Thyroid gland (tissue), 4 donors: ENCODE results near the gene GSTT2B. TPM values are rescaled to one million over a fixed set of nuclear protein-coding genes. Genes with fewer than 3 reads are reported as not detected.
A peak's percentile ranks its signal among the peaks of the same experiment; 100 is the strongest.

Experiments used
- DNase-seq, 2 donors: peaks; one replicate each; pipeline ENCODE4 v3.0.0-alpha.2; 2019
- H3K27ac ChIP-seq, 3 donors: fragments of 200-600 bp; sonication (generic); 1 replicate in 2 of 3; 2 replicates in 1 of 3; pipeline ENCODE4 v1.5.1; 2016 to 2019; ENCODE audit warnings: mild to moderate bottlenecking in 1 of 3, moderate library complexity in 1 of 3
- H3K27me3 ChIP-seq: fragments of 200-600 bp; sonication (generic); one replicate; pipeline ENCODE4 v1.5.1; 2019
- H3K36me3 ChIP-seq, 2 donors: fragments of 200-600 bp; sonication (generic); one replicate each; pipeline ENCODE4 v1.5.1; 2016 to 2019
- H3K4me1 ChIP-seq, 2 donors: fragments of 200-600 bp; sonication (generic); one replicate each; pipeline ENCODE4 v1.5.1; 2017 to 2019
- H3K4me3 ChIP-seq, 3 donors: fragments of 200-600 bp; sonication (generic); replicated peaks in 1 of 3; 1 replicate in 2 of 3; 2 replicates in 1 of 3; pipeline ENCODE4 v1.5.1; 2016; ENCODE audit warnings: mild to moderate bottlenecking in 1 of 3
- H3K9me3 ChIP-seq: fragments of 200-600 bp; sonication (generic); one replicate; pipeline ENCODE4 v1.5.1; 2017
- POLR2A ChIP-seq, 2 donors: fragments of 450-650 bp; IDR thresholded peaks; one replicate each; pipeline ENCODE4 v1.6.1; 2017; ENCODE audit warnings: antibody characterized with exemption in 2 of 2, mild to moderate bottlenecking in 2 of 2, moderate library complexity in 1 of 2
- WGBS, 2 donors: methylation state at CpG; one replicate each; pipeline ENCODE4 v1.1.5; 2017; 5-methylcytosine and 5-hydroxymethylcytosine counted together
- intact Hi-C: fragments of 100-400 bp; cut with DNase I; formaldehyde crosslinking; loops from one replicate; pipeline ENCODE4 v1.15.1; 2023
- total RNA-seq, 4 donors: library from RNA; depleted of rRNA; stranded (reverse); fragments of >200 nt; gene quantifications; one replicate each; pipeline ENCODE4 v1.2.3, GENCODE V29; 2016
- TF ChIP-seq, protein P1 (sequence below), 6 experiments: fragments of 200-600 bp in 3 of 6; fragments of 450-650 bp in 3 of 6; sonication (generic) in 3 of 6; IDR thresholded peaks; one replicate each; pipeline ENCODE4 v1.5.1; 2016 to 2019; ENCODE audit warnings: antibody characterized with exemption in 6 of 6, mild to moderate bottlenecking in 2 of 6, inconsistent platforms in 1 of 6, moderate library complexity in 1 of 6

The GSTT2B gene
- total RNA-seq, 4 donors from 2014 or later: 0.93 to 13.8 (median 6.2) TPM

DNA sequence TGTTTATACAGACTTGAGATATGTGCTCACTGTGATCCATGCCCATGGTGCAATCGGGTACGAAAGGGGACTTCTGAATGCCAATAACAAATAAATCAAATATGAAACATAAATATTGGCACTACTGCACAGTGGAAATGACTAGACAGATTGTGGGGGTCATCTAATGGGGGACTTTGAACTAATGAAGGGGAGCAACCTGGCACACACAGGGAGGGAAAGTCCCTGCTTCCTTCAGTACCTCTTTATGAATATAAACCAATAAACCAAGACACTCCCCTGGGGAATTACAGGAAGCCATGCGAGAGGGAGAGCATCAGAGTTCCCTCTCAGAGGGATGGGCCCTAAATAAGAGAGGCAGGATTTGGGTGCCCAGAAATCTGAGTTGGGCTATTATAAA lies 45.7 kb downstream of the GSTT2B start:
- TF ChIP-seq, protein P1, sequence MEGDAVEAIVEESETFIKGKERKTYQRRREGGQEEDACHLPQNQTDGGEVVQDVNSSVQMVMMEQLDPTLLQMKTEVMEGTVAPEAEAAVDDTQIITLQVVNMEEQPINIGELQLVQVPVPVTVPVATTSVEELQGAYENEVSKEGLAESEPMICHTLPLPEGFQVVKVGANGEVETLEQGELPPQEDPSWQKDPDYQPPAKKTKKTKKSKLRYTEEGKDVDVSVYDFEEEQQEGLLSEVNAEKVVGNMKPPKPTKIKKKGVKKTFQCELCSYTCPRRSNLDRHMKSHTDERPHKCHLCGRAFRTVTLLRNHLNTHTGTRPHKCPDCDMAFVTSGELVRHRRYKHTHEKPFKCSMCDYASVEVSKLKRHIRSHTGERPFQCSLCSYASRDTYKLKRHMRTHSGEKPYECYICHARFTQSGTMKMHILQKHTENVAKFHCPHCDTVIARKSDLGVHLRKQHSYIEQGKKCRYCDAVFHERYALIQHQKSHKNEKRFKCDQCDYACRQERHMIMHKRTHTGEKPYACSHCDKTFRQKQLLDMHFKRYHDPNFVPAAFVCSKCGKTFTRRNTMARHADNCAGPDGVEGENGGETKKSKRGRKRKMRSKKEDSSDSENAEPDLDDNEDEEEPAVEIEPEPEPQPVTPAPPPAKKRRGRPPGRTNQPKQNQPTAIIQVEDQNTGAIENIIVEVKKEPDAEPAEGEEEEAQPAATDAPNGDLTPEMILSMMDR (IDR thresholded peaks at IDR 0.05): no peak
- no peak for TF ChIP-seq POLR2A (IDR thresholded peaks at IDR 0.05)
- H3K9me3 ChIP-seq: no peaks in the 10 kb centered on the region
- no peak overlapping the region for H3K4me3 ChIP-seq
- H3K4me1 ChIP-seq: peaks cover 0 to 9% of the 10 kb centered on the region in 2 donors
- DNase-seq: no peak
- no peak overlapping the region for H3K27ac ChIP-seq
- intact Hi-C loops: no loop called here
- 83 to 85% methylated on average over 3 of the region's 3 CpGs for WGBS, 2 donors
- no peaks in the 10 kb centered on the region for H3K36me3 ChIP-seq
- no peaks in the 10 kb centered on the region for H3K27me3 ChIP-seq

DNA sequence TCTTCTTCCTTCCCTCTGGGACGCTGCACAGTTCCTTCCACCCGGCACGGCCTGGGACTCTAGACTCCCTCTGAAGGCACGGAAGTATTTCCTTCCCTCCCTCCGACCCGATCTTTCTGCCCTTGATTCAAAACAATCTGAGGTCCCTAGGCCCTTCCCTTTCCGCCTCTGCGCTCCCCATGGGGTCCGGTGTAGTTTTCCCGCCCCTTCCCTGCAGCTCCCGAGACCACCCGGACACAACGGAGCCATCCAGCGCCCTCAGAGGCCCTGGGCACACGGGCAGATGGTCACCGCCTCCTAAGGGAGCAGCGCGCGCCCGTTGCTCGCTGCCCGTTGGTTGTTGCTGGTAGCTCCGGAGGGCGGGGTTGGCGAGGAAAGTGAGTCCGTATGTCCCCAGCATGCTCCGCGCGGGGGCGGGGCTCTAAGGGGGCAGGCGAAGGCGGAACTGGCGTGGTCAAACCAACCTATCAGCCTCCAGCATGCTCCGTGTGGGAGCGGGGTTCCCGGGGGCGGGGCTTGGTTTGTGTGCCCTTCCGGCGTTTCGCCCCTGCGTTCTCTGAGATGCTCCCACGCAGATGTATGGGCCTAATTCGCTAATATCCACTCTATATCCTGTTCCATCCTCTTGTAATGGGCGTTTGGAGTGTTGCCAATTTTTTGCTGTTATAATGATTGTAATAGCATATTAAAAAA lies 47.2 kb downstream of the GSTT2B start:
- Histone ChIP-seq H3K9me3 (no peaks in the 10 kb centered on the region), H3K4me3 (peak overlapping the region; percentile 20 to 53 (median 48)), H3K4me1 (peaks cover 0 to 19% of the 10 kb centered on the region in 2 donors), H3K27me3 (no peaks in the 10 kb centered on the region), H3K27ac (peak overlapping the region; percentile 38 to 79 (median 74)), H3K36me3 (no peaks in the 10 kb centered on the region)
- TF ChIP-seq, protein P1 (IDR thresholded peaks at IDR 0.05): no peak
- TF ChIP-seq POLR2A (IDR thresholded peaks at IDR 0.05): peak; percentile 25 to 90
- WGBS, 2 donors: 0% methylated on average over 29 to 37 of the region's 44 CpGs
- intact Hi-C loops: no loop called here
- peak; percentile 100 for DNase-seq

DNA sequence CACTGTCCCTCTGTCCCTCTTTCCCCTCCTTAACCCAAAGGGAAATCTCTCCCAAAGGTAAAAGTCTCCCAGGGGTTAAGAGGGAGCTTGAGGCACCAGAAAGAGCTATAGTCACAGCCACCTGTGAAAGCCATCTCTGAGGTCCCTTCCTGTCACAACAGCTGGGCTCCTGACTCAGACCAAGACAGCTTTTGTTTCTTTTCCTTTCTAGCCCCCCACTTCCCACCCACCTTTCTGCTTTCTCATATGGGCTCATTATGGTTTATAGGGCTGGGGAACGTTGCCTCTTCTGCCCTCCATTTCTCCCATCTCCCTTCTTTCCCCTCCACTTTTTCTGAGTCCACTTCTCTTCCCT lies 47.7 kb downstream of the GSTT2B start:
- peak overlapping the region; percentile 38 to 79 (median 74) for H3K27ac ChIP-seq
- H3K9me3 ChIP-seq: no peaks in the 10 kb centered on the region
- no peak for DNase-seq
- intact Hi-C loops: no loop called here
- H3K36me3 ChIP-seq: no peaks in the 10 kb centered on the region
- 0 to 4% methylated on average over 1 of the region's 1 CpG for WGBS, 2 donors
- peaks cover 0 to 19% of the 10 kb centered on the region in 2 donors for H3K4me1 ChIP-seq
- no peaks in the 10 kb centered on the region for H3K27me3 ChIP-seq
- TF ChIP-seq, protein P1 (IDR thresholded peaks at IDR 0.05): no peak
- no peak for TF ChIP-seq POLR2A (IDR thresholded peaks at IDR 0.05)
- H3K4me3 ChIP-seq: peak overlapping the region; percentile 20 to 53 (median 48)

DNA sequence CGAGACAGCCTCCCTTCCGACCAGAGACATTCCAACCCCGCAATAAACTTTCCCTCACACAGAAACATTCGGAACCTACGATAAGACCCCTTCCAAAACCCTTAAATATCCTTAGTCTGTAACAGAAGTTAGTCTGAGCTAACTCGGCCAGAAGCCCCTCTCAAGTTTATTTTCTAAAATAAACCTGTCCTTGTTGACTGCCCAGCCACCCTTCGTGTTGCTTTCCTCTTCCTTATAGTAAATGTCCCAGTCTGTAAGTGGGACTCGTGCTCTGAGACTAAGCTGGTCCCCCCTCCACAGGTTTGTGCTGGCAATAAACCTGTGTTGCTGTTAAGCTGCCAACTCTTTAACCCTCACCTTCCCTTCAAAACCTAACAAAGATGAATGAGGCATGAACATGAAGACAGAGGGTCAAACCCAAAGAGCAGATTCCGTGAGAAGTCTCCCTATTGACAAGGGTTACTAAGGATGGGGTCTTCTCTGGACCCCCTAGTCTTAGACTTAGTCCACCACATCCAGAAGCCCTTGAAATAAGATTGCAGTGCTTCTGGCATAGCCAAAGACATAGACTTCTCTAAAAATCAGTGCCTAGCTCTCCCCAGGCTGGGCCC lies 48.6 kb downstream of the GSTT2B start:
- 83 to 84% methylated on average over 9 of the region's 9 CpGs for WGBS, 2 donors

More for the DNA sequence above, 48.6 kb downstream of the GSTT2B start:
- peaks cover 0 to 19% of the 10 kb centered on the region in 2 donors for H3K4me1 ChIP-seq
- H3K36me3 ChIP-seq: no peaks in the 10 kb centered on the region
- no peaks in the 10 kb centered on the region for H3K27me3 ChIP-seq
- no peak for DNase-seq
- no peak overlapping the region for H3K27ac ChIP-seq
- TF ChIP-seq, protein P1 (IDR thresholded peaks at IDR 0.05): no peak
- TF ChIP-seq POLR2A (IDR thresholded peaks at IDR 0.05): no peak
- H3K9me3 ChIP-seq: no peaks in the 10 kb centered on the region
- intact Hi-C loops: no loop called here
- no peak overlapping the region for H3K4me3 ChIP-seq
